Endothelial cell of umbilical vein (primary cell): ENCODE measurements around the gene CNPY1. TPM values are rescaled to one million over a fixed set of nuclear protein-coding genes. Genes with fewer than 3 reads are reported as not detected.

Experiments used
- BruUV-seq: library from RNA; stranded (reverse); fragments of 400-500 nt; replicated peaks from 2 replicates; lab custom pipeline; 2021; lab: Mats Ljungman, UMichigan
- CTCF ChIA-PET: fragments of 300-600, 350-600 bp; sonication (Branson Sonifier 250); formaldehyde crosslinking; loops from one replicate; lab custom pipeline; 2021; ENCODE audit warnings: antibody characterized with exemption, inconsistent platforms; lab: Charles Lee
- POLR2A ChIA-PET: fragments of 300-600, 350-600 bp; sonication (Branson Sonifier 250); formaldehyde crosslinking; loops from one replicate; lab custom pipeline; 2021; ENCODE audit warnings: antibody characterized with exemption, inconsistent platforms; lab: Charles Lee
- DNase-seq: peaks from one replicate; pipeline ENCODE4 v3.0.0-alpha.2; 2011; ENCODE audit warnings: low read depth, low spot score
- FAIRE-seq: peaks from 2 replicates; lab custom pipeline; 2011; peaks lifted over from hg19 to GRCh38; lab: Jason Lieb, UNC
- H2AFZ ChIP-seq: 2 replicates; pipeline ENCODE4 v1.6.0; 2012; ENCODE audit warnings: low read depth, low read length, control low read depth, inconsistent platforms
- H3K27ac ChIP-seq: 2 replicates; pipeline ENCODE4 v1.5.1; 2011; ENCODE audit warnings: low read depth, mild to moderate bottlenecking, control low read depth, low read length, moderate library complexity; ENCODE audit not compliant: insufficient read depth
- H3K27me3 ChIP-seq, 2 experiments: 2 replicates each; pipeline versions ENCODE4 v1.6.0 to v1.6.1; 2011; ENCODE audit warnings: low read length in 2 of 2, mixed read lengths in 1 of 2; ENCODE audit not compliant: control insufficient read depth in 2 of 2, insufficient read depth in 2 of 2
- H3K36me3 ChIP-seq, 2 experiments: 2 replicates in 1 of 2; 3 replicates in 1 of 2; pipeline ENCODE4 v1.5.1; 2011; ENCODE audit warnings: low read length in 2 of 2, mild to moderate bottlenecking in 1 of 2, moderate library complexity in 1 of 2; ENCODE audit not compliant: control insufficient read depth in 2 of 2, insufficient read depth in 2 of 2; ENCODE audit errors: extremely low read depth in 1 of 2
- H3K4me1 ChIP-seq: 3 replicates; pipeline ENCODE4 v1.5.1; 2011; ENCODE audit warnings: mild to moderate bottlenecking, low read length; ENCODE audit not compliant: control insufficient read depth, insufficient read depth; ENCODE audit errors: extremely low read depth
- H3K4me2 ChIP-seq: 2 replicates; pipeline ENCODE4 v1.6.1; 2011; ENCODE audit warnings: low read length, control low read depth, mixed read lengths; ENCODE audit not compliant: insufficient read depth
- H3K4me3 ChIP-seq, 3 experiments: fragments of 200-600 bp in 1 of 3; sonication (generic), shearing (Covaris generic) in 1 of 3; replicated peaks in 1 of 3; 2 replicates each; pipeline ENCODE4 v1.5.1; 2011 to 2016; ENCODE audit warnings: control low read depth in 3 of 3, low read length in 3 of 3, mild to moderate bottlenecking in 2 of 3, inconsistent platforms in 1 of 3, low read depth in 1 of 3, moderate library complexity in 1 of 3; ENCODE audit not compliant: insufficient read depth in 1 of 3
- H3K79me2 ChIP-seq: 2 replicates; pipeline ENCODE4 v1.6.0; 2012; ENCODE audit warnings: low read length, inconsistent platforms; ENCODE audit not compliant: control insufficient read depth, insufficient read depth
- H3K9ac ChIP-seq: replicated peaks from 2 replicates; pipeline ENCODE3; 2011; ENCODE audit warnings: low read length, control low read depth; ENCODE audit not compliant: insufficient read depth; ENCODE audit errors: extremely low read depth
- H3K9me1 ChIP-seq: replicated peaks from 3 replicates; pipeline ENCODE4 v1.6.0; 2011; ENCODE audit warnings: mild to moderate bottlenecking, low read length; ENCODE audit not compliant: control insufficient read depth, insufficient read depth; ENCODE audit errors: extremely low read depth
- H3K9me3 ChIP-seq: replicated peaks from 2 replicates; pipeline ENCODE4 v1.5.1; 2012; ENCODE audit warnings: low read length, inconsistent platforms; ENCODE audit not compliant: control insufficient read depth, insufficient read depth
- H4K20me1 ChIP-seq: replicated peaks from 2 replicates; pipeline ENCODE3; 2011; ENCODE audit warnings: mild to moderate bottlenecking, low read length; ENCODE audit not compliant: control insufficient read depth, insufficient read depth; ENCODE audit errors: extremely low read depth
- EZH2 ChIP-seq: IDR thresholded peaks from 2 replicates; pipeline ENCODE4 v1.6.1; 2012; ENCODE audit warnings: borderline replicate concordance, low read depth, mild to moderate bottlenecking, moderate library complexity, low read length, inconsistent platforms; ENCODE audit not compliant: severe bottlenecking
- FOS ChIP-seq: IDR thresholded peaks from 2 replicates; pipeline ENCODE4 v1.6.1; 2011; ENCODE audit warnings: mild to moderate bottlenecking, low read length, moderate library complexity, borderline replicate concordance; ENCODE audit not compliant: insufficient read depth
- GATA2 ChIP-seq: IDR thresholded peaks from 2 replicates; pipeline ENCODE4 v1.7.0; 2011; ENCODE audit warnings: low read depth, mild to moderate bottlenecking, moderate library complexity, mixed read lengths, low read length; ENCODE audit not compliant: insufficient read length, insufficient read depth
- JUN ChIP-seq: IDR thresholded peaks from 2 replicates; pipeline ENCODE4 v1.6.1; 2011; ENCODE audit warnings: borderline replicate concordance, low read depth; ENCODE audit not compliant: insufficient read length, insufficient read depth
- MAX ChIP-seq: IDR thresholded peaks from 2 replicates; pipeline ENCODE4 v1.6.1; 2011; ENCODE audit not compliant: insufficient read depth, insufficient read length
- MYC ChIP-seq: IDR thresholded peaks from one replicate; pipeline ENCODE4 v1.6.1; 2011; ENCODE audit warnings: mild to moderate bottlenecking, low read depth, low read length
- POLR2A ChIP-seq: IDR thresholded peaks from 2 replicates; pipeline ENCODE4 v1.6.1; 2012; ENCODE audit warnings: low read depth, mild to moderate bottlenecking, control low read depth, low read length
- POLR2AphosphoS5 ChIP-seq: IDR thresholded peaks from 2 replicates; pipeline ENCODE4 v1.6.1; 2012; ENCODE audit warnings: low read depth, mild to moderate bottlenecking, control low read depth, low read length, moderate library complexity; ENCODE audit not compliant: insufficient read depth
- dilution Hi-C: fragments of 300-500 bp; cut with MboI; formaldehyde crosslinking; loops from one replicate; pipeline ENCODE4 v1.15.0; 2019; ENCODE audit warnings: low sequenced_read_pairs; ENCODE audit not compliant: extremely low pct_ligation_motif_present
- intact Hi-C: fragments of 100-400 bp; cut with micrococcal nuclease; formaldehyde crosslinking; loops from one replicate; pipeline ENCODE4 v1.10.0; 2022
- polyA plus RNA-seq, 4 experiments: library from polyadenylated mRNA; depleted of rRNA in 3 of 4; stranded (reverse) in 3 of 4; unstranded in 1 of 4; fragments of >200 nt; gene quantifications; 2 replicates each; pipeline versions ENCODE4 v1.2.1 to v1.2.3, GENCODE V29; 2011 to 2012; ENCODE audit warnings: missing spikeins in 1 of 4
- total RNA-seq: library from RNA; stranded (reverse); gene quantifications from 2 replicates; pipeline ENCODE4 v1.2.3, GENCODE V29; 2021
- TF ChIP-seq, protein P1 (sequence below), 2 donors: IDR thresholded peaks; 1 replicate in 1 of 2; 2 replicates in 1 of 2; pipeline ENCODE4 v1.5.1; 2011; ENCODE audit warnings: low read length in 2 of 2, mild to moderate bottlenecking in 2 of 2, moderate library complexity in 2 of 2, control low read depth in 1 of 2, inconsistent platforms in 1 of 2, low read depth in 1 of 2; ENCODE audit not compliant: insufficient read depth in 1 of 2; ENCODE audit errors: extremely low read depth in 1 of 2

Gene CNPY1
- total and polyA plus RNA-seq, 2 donors (not counting 3 experiments of a cell fraction or from before 2014, with no cell fraction given): not detected

DNA sequence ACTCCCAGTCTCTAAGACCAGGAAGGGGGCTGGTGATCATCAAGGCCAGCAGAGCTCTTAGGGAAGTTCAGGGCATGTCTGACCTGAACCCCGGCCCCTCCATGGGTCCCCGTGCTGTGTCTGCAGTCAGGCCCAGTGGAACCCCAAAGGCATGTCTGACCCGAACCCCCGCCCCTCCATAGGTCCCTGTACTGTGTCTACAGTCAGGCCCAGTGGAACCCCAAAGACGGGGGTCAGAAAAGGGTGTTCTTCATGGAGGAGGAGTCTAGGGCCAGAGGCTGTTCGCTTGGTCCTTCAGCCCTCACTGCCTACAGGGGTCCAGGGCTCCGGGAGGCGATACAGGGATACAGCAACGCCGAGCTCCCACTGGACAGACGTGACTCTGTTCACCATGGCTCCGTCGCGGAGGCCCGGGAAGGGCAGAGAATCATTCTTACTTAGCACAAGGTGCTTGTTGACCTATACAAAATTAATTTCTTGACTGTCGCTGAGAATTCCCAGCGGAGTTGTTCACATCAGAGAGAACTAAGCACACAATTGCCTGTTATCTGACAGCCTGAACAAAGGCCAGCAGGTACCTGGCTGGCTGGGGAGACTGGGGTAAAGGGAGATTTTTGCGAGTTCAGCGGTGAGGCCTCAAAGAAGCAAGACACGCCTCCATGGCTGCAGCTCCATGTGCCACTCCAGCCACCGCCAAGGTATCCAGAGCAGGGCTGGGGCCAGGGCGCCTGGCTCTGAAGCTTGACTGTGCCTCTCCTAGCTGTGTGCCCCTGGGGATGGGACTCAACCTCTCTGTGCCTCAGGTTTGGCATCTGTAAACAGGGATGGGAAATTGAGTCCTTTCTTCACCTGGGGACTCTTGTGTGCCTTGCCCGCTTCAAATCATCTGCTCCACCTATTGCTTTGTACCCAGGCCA lies 61.6 kb downstream of the CNPY1 start:
- Histone ChIP-seq H3K9me3 (no peaks in the 10 kb centered on the region), H3K27me3 (peaks cover 0 to 3% of the 10 kb centered on the region in 2 experiments), H4K20me1 (no peaks in the 10 kb centered on the region), H3K4me3 (no peak overlapping the region), H3K4me2 (no peak overlapping the region), H3K9ac (no peak overlapping the region), H3K4me1 (no peaks in the 10 kb centered on the region), H3K79me2 (no peaks in the 10 kb centered on the region), H3K9me1 (no peaks in the 10 kb centered on the region), H3K27ac (no peak overlapping the region), H3K36me3 (no peaks in the 10 kb centered on the region), H2AFZ (no peak overlapping the region)
- intact Hi-C loops: no loop called here
- no TSS peak for BruUV-seq
- ChIA-PET POLR2A (no interaction called here), CTCF (no interaction called here)
- DNase-seq: no peak
- FAIRE-seq: no peak
- dilution Hi-C loops: no loop called here
- TF ChIP-seq POLR2AphosphoS5 (no peak), EZH2 (no peak), JUN (no peak), MYC (no peak), FOS (no peak), POLR2A (no peak), GATA2 (no peak), MAX (no peak)
- TF ChIP-seq, protein P1, sequence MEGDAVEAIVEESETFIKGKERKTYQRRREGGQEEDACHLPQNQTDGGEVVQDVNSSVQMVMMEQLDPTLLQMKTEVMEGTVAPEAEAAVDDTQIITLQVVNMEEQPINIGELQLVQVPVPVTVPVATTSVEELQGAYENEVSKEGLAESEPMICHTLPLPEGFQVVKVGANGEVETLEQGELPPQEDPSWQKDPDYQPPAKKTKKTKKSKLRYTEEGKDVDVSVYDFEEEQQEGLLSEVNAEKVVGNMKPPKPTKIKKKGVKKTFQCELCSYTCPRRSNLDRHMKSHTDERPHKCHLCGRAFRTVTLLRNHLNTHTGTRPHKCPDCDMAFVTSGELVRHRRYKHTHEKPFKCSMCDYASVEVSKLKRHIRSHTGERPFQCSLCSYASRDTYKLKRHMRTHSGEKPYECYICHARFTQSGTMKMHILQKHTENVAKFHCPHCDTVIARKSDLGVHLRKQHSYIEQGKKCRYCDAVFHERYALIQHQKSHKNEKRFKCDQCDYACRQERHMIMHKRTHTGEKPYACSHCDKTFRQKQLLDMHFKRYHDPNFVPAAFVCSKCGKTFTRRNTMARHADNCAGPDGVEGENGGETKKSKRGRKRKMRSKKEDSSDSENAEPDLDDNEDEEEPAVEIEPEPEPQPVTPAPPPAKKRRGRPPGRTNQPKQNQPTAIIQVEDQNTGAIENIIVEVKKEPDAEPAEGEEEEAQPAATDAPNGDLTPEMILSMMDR (IDR thresholded peaks at IDR 0.05; ENCODE audit: extremely low read depth in 1 of 2, insufficient read depth in 1 of 2, low read depth in 1 of 2, low read length in 2 of 2): no peak
